ENCODE measurements around the gene SH2D1B. TPM values are rescaled to one million over a fixed set of nuclear protein-coding genes. Genes with fewer than 3 reads are reported as not detected.

Gene SH2D1B
- total RNA-seq, 1 experiment from 2014 or later, result not detected

DNA sequence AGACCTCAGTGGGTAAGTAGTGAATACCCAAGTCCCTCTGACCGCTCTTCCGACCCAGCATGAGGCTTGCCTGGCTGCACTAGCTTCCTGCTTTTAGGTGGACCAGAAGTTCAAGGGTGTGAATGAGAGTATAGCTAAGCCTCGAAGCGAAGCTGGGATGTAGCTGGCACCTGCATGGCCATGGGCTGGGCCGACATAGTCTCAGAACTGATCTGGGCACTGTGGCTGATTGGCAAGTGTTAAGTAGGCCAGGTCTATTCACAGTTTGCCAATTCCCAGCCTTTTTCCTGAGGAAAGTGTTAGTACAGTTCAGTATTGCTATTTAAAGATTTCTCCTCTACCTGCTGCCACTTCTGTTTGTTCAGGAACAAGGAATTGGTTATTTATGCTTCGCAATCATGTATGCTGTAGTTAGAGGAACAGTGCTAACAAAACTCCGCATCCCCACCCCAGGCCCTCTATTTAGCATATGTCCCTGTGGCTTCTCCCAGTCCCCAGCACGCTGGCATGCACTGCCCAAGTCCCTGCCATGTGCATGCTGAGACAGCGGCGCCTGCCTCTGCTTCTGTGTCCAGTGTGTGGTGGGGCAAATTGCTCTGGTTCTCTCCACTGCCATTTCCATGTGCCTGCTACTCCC is 51.6 kb downstream of the SH2D1B start:
- CTCF ChIA-PET, result interaction anchor here (1.3 kb wide), 1 partner anchor 12 kb away, joined by 3 read pairs; no protein-coding TSS in a partner anchor
- no peaks in the 10 kb centered on the region for H3K9me3 Mint-ChIP-seq (ENCODE audit: low read depth, unreplicated experiment)
- no peaks in the 10 kb centered on the region for H3K4me1 Mint-ChIP-seq (ENCODE audit: low read depth, unreplicated experiment)
- intact Hi-C loops (cut with micrococcal nuclease; ENCODE audit: unreplicated experiment), result no loop called here
- H3K27ac Mint-ChIP-seq (ENCODE audit: unreplicated experiment), result no peak overlapping the region
- no peaks in the 10 kb centered on the region for H3K36me3 Mint-ChIP-seq (ENCODE audit: insufficient read depth, unreplicated experiment)
- no peak for DNase-seq
- no peak overlapping the region for H3K4me3 Mint-ChIP-seq (ENCODE audit: low read depth, unreplicated experiment)
- H3K27me3 Mint-ChIP-seq (ENCODE audit: unreplicated experiment), result no peaks in the 10 kb centered on the region
- TF ChIP-seq, protein P1, sequence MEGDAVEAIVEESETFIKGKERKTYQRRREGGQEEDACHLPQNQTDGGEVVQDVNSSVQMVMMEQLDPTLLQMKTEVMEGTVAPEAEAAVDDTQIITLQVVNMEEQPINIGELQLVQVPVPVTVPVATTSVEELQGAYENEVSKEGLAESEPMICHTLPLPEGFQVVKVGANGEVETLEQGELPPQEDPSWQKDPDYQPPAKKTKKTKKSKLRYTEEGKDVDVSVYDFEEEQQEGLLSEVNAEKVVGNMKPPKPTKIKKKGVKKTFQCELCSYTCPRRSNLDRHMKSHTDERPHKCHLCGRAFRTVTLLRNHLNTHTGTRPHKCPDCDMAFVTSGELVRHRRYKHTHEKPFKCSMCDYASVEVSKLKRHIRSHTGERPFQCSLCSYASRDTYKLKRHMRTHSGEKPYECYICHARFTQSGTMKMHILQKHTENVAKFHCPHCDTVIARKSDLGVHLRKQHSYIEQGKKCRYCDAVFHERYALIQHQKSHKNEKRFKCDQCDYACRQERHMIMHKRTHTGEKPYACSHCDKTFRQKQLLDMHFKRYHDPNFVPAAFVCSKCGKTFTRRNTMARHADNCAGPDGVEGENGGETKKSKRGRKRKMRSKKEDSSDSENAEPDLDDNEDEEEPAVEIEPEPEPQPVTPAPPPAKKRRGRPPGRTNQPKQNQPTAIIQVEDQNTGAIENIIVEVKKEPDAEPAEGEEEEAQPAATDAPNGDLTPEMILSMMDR (IDR thresholded peaks at IDR 0.05; ENCODE audit: unreplicated experiment), result no peak
- BruUV-seq (replicated peaks), result no TSS peak

DNA sequence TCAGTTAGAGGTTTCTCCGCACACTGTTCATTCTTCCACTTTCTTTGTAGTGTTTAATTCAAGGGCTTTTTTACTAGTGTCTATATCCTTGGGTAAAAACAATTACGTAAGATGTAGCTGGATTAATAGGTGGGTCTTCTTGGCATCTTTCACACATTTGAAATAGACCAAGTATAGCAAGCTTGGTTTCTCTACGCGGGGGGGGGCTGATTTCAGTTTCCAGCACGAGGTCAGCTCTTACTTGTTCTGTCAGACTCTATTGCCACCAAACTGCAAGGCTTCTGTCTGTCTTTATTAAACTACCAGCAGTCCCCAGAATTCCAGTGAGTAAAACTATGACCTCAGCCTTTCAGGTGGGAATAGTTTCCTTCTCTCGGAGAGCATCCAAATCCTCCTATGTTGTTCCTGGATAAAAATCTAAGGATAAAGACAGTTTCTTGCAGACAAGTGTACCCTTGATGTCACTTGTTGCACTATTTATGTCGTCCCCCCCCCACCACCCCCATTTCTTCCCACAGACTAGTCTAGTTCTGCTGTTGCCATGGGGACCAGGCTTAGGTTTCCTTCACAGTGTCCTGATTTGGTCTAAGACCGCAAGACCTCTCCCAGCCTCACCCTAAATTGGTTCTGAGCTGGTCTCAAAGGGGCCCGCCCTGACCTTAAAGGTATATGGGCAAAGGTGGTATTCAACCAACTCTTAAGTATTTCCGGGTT is 52.3 kb downstream of the SH2D1B start:
- intact Hi-C loops (cut with micrococcal nuclease; ENCODE audit: unreplicated experiment), result loop anchor here (10.0 kb wide), 1 partner anchor 145 kb away; no protein-coding TSS in a partner anchor
- DNase-seq, result no peak
- CTCF ChIA-PET, result interaction anchor here (1.3 kb wide), 1 partner anchor 12 kb away, joined by 3 read pairs; no protein-coding TSS in a partner anchor
- no TSS peak for BruUV-seq (replicated peaks)
- H3K9me3 Mint-ChIP-seq (ENCODE audit: low read depth, unreplicated experiment), result no peaks in the 10 kb centered on the region
- no peaks in the 10 kb centered on the region for H3K27me3 Mint-ChIP-seq (ENCODE audit: unreplicated experiment)
- H3K4me1 Mint-ChIP-seq (ENCODE audit: low read depth, unreplicated experiment), result no peaks in the 10 kb centered on the region
- H3K27ac Mint-ChIP-seq (ENCODE audit: unreplicated experiment), result no peak overlapping the region
- no peaks in the 10 kb centered on the region for H3K36me3 Mint-ChIP-seq (ENCODE audit: insufficient read depth, unreplicated experiment)
- H3K4me3 Mint-ChIP-seq (ENCODE audit: low read depth, unreplicated experiment), result no peak overlapping the region
- TF ChIP-seq, protein P1 (IDR thresholded peaks at IDR 0.05; ENCODE audit: unreplicated experiment), result no peak

DNA sequence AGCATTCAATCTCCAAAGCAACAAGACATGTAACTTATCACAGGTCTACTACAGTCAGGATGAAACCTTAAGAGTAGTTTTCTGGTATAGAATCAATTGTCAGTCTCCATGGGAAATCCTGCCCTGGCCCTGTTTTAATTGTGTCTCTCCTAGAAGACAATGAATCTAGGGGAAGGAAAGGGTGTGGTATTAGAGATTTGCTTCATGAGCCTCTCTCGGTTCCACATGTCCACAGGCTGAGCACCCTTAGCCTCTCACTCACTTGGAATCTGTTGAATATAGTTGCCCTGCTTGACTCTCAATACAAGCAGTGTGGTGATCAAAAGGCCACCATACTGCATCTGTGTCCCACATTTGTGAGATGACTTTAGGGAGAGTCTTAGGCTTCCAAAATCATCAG is 53.0 kb downstream of the SH2D1B start:
- BruUV-seq (replicated peaks), result no TSS peak
- Mint-ChIP-seq H3K27ac (ENCODE audit: unreplicated experiment) (no peak overlapping the region), H3K27me3 (ENCODE audit: unreplicated experiment) (no peaks in the 10 kb centered on the region), H3K4me3 (ENCODE audit: low read depth, unreplicated experiment) (no peak overlapping the region), H3K9me3 (ENCODE audit: low read depth, unreplicated experiment) (no peaks in the 10 kb centered on the region), H3K4me1 (ENCODE audit: low read depth, unreplicated experiment) (no peaks in the 10 kb centered on the region), H3K36me3 (ENCODE audit: insufficient read depth, unreplicated experiment) (peaks cover 4% of the 10 kb centered on the region)
- intact Hi-C loops (cut with micrococcal nuclease; ENCODE audit: unreplicated experiment), result loop anchor here (10.0 kb wide), 1 partner anchor 146 kb away; no protein-coding TSS in a partner anchor
- no peak for DNase-seq
- CTCF ChIA-PET, result interaction anchor here (1.3 kb wide), 1 partner anchor 13 kb away, joined by 3 read pairs; no protein-coding TSS in a partner anchor
- TF ChIP-seq, protein P1 (IDR thresholded peaks at IDR 0.05; ENCODE audit: unreplicated experiment), result no peak

DNA sequence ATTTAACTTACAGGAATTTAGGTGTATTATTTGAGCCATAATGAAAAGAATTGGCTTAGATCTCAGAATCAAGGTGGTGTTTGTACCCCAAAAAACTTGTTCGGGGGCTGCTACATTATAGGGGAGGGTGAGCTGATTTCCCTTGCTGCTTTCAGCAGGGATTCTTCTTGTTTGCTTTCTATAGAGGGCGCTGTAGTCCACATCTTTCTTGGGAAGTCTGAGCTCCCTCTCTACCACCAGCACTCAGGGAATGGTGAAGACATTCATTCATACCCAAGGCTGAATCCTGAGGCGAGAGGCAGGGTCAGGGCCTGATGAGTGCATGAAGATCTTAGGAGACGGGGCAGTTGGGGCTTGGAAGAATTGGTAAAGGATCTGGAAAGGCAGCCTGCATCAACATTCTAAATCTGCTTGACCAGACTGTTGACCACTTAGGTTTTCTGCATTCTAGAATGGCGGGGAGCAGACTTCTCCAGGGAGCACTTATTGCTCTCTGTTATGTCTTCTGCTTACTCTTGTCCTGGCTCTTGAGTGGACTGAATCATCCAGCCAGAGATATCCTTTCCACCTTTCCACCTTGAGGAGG is 54.2 kb downstream of the SH2D1B start:
- Mint-ChIP-seq H3K4me3 (ENCODE audit: low read depth, unreplicated experiment) (no peak overlapping the region), H3K9me3 (ENCODE audit: low read depth, unreplicated experiment) (no peaks in the 10 kb centered on the region), H3K27ac (ENCODE audit: unreplicated experiment) (no peak overlapping the region), H3K27me3 (ENCODE audit: unreplicated experiment) (no peaks in the 10 kb centered on the region), H3K36me3 (ENCODE audit: insufficient read depth, unreplicated experiment) (peaks cover 5% of the 10 kb centered on the region), H3K4me1 (ENCODE audit: low read depth, unreplicated experiment) (no peaks in the 10 kb centered on the region)
- TF ChIP-seq, protein P1 (IDR thresholded peaks at IDR 0.05; ENCODE audit: unreplicated experiment), result peak; percentile 70
- no TSS peak for BruUV-seq (replicated peaks)
- DNase-seq, result peak; percentile 48
- CTCF ChIA-PET, result interaction anchor here (0.6 to 1.7 kb wide), 22 partner anchors 8 to 565 kb away, joined by 3 to 12 read pairs (median 4); partner anchors contain the start of genes C1orf226 and UAP1
- intact Hi-C loops (cut with micrococcal nuclease; ENCODE audit: unreplicated experiment), result loop anchor here (1.0 to 10.0 kb wide), 2 partner anchors 35 to 147 kb away; no protein-coding TSS in a partner anchor

Data from Calu3 (cell line).